Uterus (tissue), 2 donors: Measurements from ENCODE around the gene TMEM125.

Experiments
- CTCF ChIP-seq, 4 experiments: fragments of 200-600 bp in 2 of 4; fragments of 450-650 bp in 2 of 4; sonication (generic) in 2 of 4; IDR thresholded peaks; one replicate each; pipeline ENCODE4 v1.5.1; 2016 to 2019; ENCODE audit warnings: antibody characterized with exemption in 4 of 4, mild to moderate bottlenecking in 2 of 4, moderate library complexity in 1 of 4
- POLR2A ChIP-seq, 2 donors: fragments of 450-650 bp; IDR thresholded peaks; one replicate each; pipeline ENCODE4 v1.6.1; 2016; ENCODE audit warnings: antibody characterized with exemption in 2 of 2, mild to moderate bottlenecking in 1 of 2, moderate library complexity in 1 of 2

- TF ChIP-seq CTCF (IDR thresholded peaks at IDR 0.05) (no peak), POLR2A (IDR thresholded peaks at IDR 0.05) (no peak)
Observed at GRCh38 chr1:43273708-43274107, 3.9 kb downstream of the TMEM125 start.
